Muscle of arm (tissue), 12 donors: ENCODE results near the gene SLC20A1. TPM values are rescaled to one million over a fixed set of nuclear protein-coding genes. Genes with fewer than 3 reads are reported as not detected.
"Not testable (repeated sequence)": the region's sequence is repeated elsewhere in the genome, so short reads cannot be mapped to it uniquely, and the experiment has no call there.

ENCODE experiments used
- DNase-seq: peaks from one replicate; pipeline ENCODE4 v3.0.0-alpha.2; 2013
- polyA plus RNA-seq, 12 donors: library from polyadenylated mRNA; unstranded; fragments of 120-200 nt; gene quantifications; one replicate each; pipeline ENCODE4 v1.2.1, GENCODE V29; 2013; ENCODE audit not compliant: insufficient read length in 12 of 12

Gene SLC20A1
- polyA plus RNA-seq, 12 donors, result 17.4 to 31.1 (median 24.8) TPM; not detected in 1

GRCh38 chr2:112706170-112706664 lies 60.5 kb downstream of the SLC20A1 start:
- no peak for DNase-seq

DNA sequence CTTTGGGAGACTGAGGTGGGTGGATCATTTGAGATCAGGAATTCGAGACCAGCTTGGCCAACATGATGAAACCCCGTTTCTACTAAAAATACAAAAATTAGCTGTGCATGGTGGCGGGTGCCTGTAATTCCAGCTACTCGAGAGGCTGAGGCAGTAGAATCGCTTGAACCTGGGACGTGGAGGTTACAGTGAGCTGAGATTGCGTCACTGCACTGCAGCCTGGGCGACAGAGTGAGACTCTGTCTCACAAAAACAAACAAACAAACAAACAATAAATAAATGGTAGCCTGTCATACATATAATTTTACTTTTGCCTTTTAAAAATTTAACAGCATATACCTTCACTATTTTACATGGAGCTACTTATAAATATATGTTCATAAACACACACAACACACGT lies 61.2 kb downstream of the SLC20A1 start:
- not testable (repeated sequence) for DNase-seq

DNA sequence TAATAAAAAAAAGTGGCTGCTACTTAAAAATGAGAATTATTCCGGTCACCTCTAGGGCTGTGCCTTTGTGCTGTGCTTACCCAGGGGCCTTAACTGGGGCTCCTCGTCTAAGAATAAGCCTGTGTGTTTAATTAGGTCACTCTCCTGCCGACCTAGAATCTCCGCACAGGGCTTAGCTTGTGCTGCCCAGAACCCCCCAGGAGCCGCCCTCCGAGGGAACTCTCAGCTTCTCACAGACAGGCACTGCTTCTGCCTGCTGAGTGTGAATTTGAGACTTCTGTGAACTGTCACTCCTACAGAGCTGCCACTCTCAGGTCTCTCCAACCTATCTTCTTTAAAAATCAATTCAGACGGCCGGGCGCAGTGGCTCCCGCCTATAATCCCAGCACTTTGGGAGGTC lies 63.2 kb downstream of the SLC20A1 start:
- DNase-seq, result no peak

DNA sequence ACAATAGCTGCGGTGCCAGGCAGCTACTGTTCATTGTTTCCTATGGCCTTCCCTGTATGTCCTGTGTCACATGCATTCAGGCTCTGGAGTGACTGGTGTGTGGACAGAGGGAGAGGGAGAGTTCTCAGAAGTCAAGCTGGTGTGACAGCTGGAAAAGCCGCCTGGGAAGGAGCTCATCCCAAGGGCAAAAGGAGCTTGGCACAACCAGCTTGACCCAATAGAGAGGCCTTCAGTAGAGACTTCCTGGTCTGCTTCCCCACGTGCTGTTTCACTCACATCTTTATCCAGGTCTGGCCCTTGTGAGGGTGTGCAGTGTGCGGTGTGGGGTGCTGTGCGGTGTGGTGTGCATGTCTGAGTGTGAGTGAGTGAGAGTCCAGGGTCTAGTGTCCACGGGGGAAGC lies 64.0 kb downstream of the SLC20A1 start:
- DNase-seq, result no peak

GRCh38 chr2:112710956-112711750 lies 65.4 kb downstream of the SLC20A1 start:
- no peak for DNase-seq

DNA sequence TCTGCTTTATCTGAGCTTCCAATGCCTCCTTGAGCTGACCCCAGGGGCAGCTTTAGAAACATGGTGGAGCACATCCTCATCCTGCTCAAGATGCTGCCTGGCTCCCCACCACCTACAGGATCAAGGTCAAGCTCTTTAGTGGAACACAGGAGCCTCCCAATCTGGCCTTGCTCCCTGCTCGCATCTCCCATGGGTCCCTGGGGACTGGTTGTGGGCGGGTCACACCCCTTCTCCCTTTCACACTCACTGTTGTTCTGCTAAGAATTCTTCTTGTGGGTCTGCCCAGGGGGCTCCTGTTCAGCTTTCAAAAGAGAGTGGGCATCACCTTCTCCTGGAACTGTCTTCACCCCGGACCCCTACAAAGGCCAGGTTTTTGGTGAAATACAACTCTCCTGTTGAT lies 66.7 kb downstream of the SLC20A1 start:
- no peak for DNase-seq

DNA sequence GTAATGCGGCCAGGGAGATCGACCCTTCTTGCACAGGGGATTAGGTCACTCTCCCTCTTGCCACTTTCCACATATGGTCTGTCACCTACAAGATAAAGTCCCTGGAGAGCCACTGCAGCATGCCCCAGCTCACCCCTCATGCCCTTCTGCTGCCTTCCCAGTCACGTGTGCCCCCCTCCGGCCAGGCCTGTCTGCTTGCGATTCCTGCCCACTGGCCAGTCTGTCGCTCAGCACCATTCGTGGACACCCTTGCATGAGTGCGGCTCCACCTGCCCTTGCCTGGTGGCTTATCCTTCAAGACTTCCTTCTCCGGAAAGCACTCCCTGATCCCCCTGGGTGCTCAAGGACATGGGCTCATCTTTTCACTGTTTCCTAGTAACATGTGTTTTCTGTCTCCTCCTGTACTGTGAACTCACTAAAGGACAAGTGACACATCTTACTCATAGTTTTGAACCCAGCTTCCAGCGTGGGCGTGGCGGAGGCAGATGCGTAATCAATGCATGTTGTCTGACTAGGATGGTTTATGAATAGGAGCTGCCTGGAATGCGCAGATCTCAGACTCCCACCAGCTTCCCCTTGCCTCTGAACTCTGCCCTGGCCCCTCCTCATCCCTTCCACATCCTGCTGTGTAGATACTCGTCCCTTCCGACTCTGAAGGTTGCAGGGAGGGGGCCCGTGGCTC lies 67.3 kb downstream of the SLC20A1 start:
- DNase-seq, result no peak

Other genes with a start within 250 kb of the SLC20A1 start
- gene RGPD8, start 212.3 kb upstream of the SLC20A1 start, polyA plus RNA-seq, result 1 to 10 TPM in 11 of 12 donors, not detected in 1; 2.2 to 8.1 (median 3.5) TPM
- 10 to 100 TPM in 11 of 12 donors, not detected in 1; 26.2 to 46.7 (median 42.0) TPM for gene TTL, start 163.8 kb upstream of the SLC20A1 start, polyA plus RNA-seq
- 10 to 100 TPM in 10 of 12 donors, 1 to 10 TPM in 1, not detected in 1; 9.9 to 17.7 (median 14.8) TPM for gene POLR1B, start 103.5 kb upstream of the SLC20A1 start, polyA plus RNA-seq
- gene CHCHD5, start 61.3 kb upstream of the SLC20A1 start, polyA plus RNA-seq, result 10 to 100 TPM in 11 of 12 donors, not detected in 1; 18.1 to 56.7 (median 23.9) TPM
- gene NT5DC4, start 75.1 kb downstream of the SLC20A1 start, polyA plus RNA-seq, result 1 to 10 TPM in 1 of 12 donors, not detected in 11; 1.5 TPM
- 10 to 100 TPM in 5 of 12 donors, 1 to 10 TPM in 6, not detected in 1; 6.1 to 22.5 (median 9.8) TPM for gene CKAP2L, start 118.7 kb downstream of the SLC20A1 start, polyA plus RNA-seq
- under 1 TPM in 3 of 12 donors, not detected in 9; 0.08 to 0.28 (median 0.18) TPM for gene IL1A, start 138.6 kb downstream of the SLC20A1 start, polyA plus RNA-seq
- 1 to 10 TPM in 4 of 12 donors, under 1 TPM in 6, not detected in 2; 0.37 to 7.8 (median 0.58) TPM for gene IL1B, start 190.8 kb downstream of the SLC20A1 start, polyA plus RNA-seq